ENCODE data around the gene PLXNC1. TPM values are rescaled to one million over a fixed set of nuclear protein-coding genes. Genes with fewer than 3 reads are reported as not detected.

Gene PLXNC1
- total and polyA plus RNA-seq, 2 of the 8 experiments (the other 6 are each of a cell fraction or from before 2014, with no cell fraction given), result 0.83 to 2.0 TPM

DNA sequence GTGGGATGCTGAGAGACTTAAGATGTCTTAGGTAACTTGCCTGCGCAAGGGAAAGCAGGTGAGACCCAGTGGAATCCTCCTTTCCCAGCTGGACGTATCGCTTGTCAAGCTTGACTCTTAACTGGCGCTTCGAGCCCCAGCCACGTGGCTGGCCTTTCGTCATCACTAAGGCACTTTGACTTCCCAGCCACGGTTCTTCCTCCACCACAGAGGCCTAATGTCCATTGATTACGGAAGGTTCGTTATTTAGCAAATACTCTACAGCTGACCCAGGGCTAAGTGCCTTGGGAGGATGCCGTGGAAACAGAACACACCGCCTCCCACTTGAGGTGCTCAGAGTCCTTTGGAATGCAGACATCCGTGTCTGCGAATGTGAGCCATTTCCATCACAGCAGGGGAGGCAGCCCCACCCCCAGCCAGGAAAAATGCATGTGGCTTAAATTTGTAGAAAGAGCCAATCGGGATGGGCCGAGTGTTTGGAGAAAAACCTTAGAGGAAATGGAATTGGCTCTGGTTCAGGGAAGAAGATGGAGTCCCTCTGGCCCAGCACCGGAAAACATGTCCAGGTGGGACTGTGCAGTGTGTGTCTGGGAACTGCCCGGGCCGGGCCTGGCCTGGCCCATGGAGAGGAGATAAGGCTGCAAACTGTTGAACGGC is 115.7 kb downstream of the PLXNC1 start (continued):
- TF ChIP-seq KDM1A (IDR thresholded peaks at IDR 0.05; ENCODE audit: borderline replicate concordance, low read length) (peak; percentile 72; the same call in 1 of the 2 replicates), EP300 (IDR thresholded peaks at IDR 0.05; ENCODE audit: borderline replicate concordance in 1 of 2, low read depth in 2 of 2, low read length in 2 of 2) (peak in 1 of 2 experiments; percentile 75; a peak in 1 of 3 replicates), SP1 (IDR thresholded peaks at IDR 0.05; ENCODE audit: low read depth, low read length) (peak; percentile 79), ASH2L (IDR thresholded peaks at IDR 0.05; ENCODE audit: low read length) (peak; percentile 74), HDAC2 (IDR thresholded peaks at IDR 0.05; ENCODE audit: borderline replicate concordance in 1 of 2, low read depth in 2 of 2, low read length in 2 of 2) (peak; percentile 85 to 89; a peak in 2 of 4 replicates), CREB1 (IDR thresholded peaks at IDR 0.05) (0 out of 2 replicates have a peak, but pooled peaks have one; percentile 49), ZNF274 (IDR thresholded peaks at IDR 0.05; ENCODE audit: borderline replicate concordance, extremely low read depth, low read length) (no peak), TEAD4 (IDR thresholded peaks at IDR 0.05; ENCODE audit: low read depth, low read length) (peak; percentile 95), RAD21 (IDR thresholded peaks at IDR 0.05 in 1 of 2, conservative IDR thresholded peaks at IDR 0.05 in 1 of 2; ENCODE audit: low read depth in 2 of 2, low read length in 2 of 2) (peak in 1 of 2 experiments; percentile 18; a peak in 1 of 4 replicates), SUZ12 (IDR thresholded peaks at IDR 0.05; ENCODE audit: low read length) (no peak), BCL11A (IDR thresholded peaks at IDR 0.05; ENCODE audit: low read depth in 2 of 2, low read length in 2 of 2) (no peak), YY1 (IDR thresholded peaks at IDR 0.05; ENCODE audit: low read depth, low read length) (0 out of 2 replicates have a peak, but pooled peaks have one; percentile 66), TAF7 (optimal IDR thresholded peaks at IDR 0.05; ENCODE audit: borderline replicate concordance, low read depth, low read length) (no peak), NANOG (IDR thresholded peaks at IDR 0.05; ENCODE audit: insufficient read depth, low read depth, low read length, poor library complexity, severe bottlenecking) (peak; percentile 91), BACH1 (IDR thresholded peaks at IDR 0.05; ENCODE audit: low read length) (peak; percentile 46; the same call in 1 of the 2 replicates), JUND (IDR thresholded peaks at IDR 0.05; ENCODE audit: low read length) (peak; percentile 17; the same call in 1 of the 2 replicates), SIN3A (conservative IDR thresholded peaks at IDR 0.05 in 1 of 2, IDR thresholded peaks at IDR 0.05 in 1 of 2; ENCODE audit: low read depth in 1 of 2, low read length in 2 of 2) (peak in 1 of 2 experiments; percentile 59; a peak in 2 of 4 replicates), SP4 (IDR thresholded peaks at IDR 0.05; ENCODE audit: low read length) (no peak), BRCA1 (IDR thresholded peaks at IDR 0.05; ENCODE audit: low read depth, low read length) (no peak)
- TF ChIP-seq, protein P1, sequence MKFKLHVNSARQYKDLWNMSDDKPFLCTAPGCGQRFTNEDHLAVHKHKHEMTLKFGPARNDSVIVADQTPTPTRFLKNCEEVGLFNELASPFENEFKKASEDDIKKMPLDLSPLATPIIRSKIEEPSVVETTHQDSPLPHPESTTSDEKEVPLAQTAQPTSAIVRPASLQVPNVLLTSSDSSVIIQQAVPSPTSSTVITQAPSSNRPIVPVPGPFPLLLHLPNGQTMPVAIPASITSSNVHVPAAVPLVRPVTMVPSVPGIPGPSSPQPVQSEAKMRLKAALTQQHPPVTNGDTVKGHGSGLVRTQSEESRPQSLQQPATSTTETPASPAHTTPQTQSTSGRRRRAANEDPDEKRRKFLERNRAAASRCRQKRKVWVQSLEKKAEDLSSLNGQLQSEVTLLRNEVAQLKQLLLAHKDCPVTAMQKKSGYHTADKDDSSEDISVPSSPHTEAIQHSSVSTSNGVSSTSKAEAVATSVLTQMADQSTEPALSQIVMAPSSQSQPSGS (IDR thresholded peaks at IDR 0.05; ENCODE audit: low read length), result 0 out of 2 replicates have a peak, but pooled peaks have one; percentile 54
- TF ChIP-seq, protein P2, sequence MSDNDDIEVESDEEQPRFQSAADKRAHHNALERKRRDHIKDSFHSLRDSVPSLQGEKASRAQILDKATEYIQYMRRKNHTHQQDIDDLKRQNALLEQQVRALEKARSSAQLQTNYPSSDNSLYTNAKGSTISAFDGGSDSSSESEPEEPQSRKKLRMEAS (IDR thresholded peaks at IDR 0.05), result peak; percentile 98
